ENCODE results near the gene PIEZO2.

Gene PIEZO2

GRCh38 chr18:10754128-10754527, 395.2 kb downstream of the PIEZO2 start:
- ATAC-seq = no peak
- TF ChIP-seq ZFP30 (CRISPR knock-in tag; IDR thresholded peaks at IDR 0.05) (no peak), ESRRG (CRISPR knock-in tag; IDR thresholded peaks at IDR 0.05) (no peak), ZNF8 (CRISPR knock-in tag; IDR thresholded peaks at IDR 0.05) (no peak), BACH2 (CRISPR knock-in tag; IDR thresholded peaks at IDR 0.05; ENCODE audit: borderline replicate concordance) (no peak), ZNF70 (CRISPR knock-in tag; IDR thresholded peaks at IDR 0.05) (no peak)
- TF ChIP-seq, protein P1, sequence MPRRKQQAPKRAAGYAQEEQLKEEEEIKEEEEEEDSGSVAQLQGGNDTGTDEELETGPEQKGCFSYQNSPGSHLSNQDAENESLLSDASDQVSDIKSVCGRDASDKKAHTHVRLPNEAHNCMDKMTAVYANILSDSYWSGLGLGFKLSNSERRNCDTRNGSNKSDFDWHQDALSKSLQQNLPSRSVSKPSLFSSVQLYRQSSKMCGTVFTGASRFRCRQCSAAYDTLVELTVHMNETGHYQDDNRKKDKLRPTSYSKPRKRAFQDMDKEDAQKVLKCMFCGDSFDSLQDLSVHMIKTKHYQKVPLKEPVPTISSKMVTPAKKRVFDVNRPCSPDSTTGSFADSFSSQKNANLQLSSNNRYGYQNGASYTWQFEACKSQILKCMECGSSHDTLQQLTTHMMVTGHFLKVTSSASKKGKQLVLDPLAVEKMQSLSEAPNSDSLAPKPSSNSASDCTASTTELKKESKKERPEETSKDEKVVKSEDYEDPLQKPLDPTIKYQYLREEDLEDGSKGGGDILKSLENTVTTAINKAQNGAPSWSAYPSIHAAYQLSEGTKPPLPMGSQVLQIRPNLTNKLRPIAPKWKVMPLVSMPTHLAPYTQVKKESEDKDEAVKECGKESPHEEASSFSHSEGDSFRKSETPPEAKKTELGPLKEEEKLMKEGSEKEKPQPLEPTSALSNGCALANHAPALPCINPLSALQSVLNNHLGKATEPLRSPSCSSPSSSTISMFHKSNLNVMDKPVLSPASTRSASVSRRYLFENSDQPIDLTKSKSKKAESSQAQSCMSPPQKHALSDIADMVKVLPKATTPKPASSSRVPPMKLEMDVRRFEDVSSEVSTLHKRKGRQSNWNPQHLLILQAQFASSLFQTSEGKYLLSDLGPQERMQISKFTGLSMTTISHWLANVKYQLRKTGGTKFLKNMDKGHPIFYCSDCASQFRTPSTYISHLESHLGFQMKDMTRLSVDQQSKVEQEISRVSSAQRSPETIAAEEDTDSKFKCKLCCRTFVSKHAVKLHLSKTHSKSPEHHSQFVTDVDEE (CRISPR knock-in tag; IDR thresholded peaks at IDR 0.05) = no peak
- TF ChIP-seq, protein P2, sequence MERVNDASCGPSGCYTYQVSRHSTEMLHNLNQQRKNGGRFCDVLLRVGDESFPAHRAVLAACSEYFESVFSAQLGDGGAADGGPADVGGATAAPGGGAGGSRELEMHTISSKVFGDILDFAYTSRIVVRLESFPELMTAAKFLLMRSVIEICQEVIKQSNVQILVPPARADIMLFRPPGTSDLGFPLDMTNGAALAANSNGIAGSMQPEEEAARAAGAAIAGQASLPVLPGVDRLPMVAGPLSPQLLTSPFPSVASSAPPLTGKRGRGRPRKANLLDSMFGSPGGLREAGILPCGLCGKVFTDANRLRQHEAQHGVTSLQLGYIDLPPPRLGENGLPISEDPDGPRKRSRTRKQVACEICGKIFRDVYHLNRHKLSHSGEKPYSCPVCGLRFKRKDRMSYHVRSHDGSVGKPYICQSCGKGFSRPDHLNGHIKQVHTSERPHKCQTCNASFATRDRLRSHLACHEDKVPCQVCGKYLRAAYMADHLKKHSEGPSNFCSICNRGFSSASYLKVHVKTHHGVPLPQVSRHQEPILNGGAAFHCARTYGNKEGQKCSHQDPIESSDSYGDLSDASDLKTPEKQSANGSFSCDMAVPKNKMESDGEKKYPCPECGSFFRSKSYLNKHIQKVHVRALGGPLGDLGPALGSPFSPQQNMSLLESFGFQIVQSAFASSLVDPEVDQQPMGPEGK (CRISPR knock-in tag; IDR thresholded peaks at IDR 0.05; ENCODE audit: borderline replicate concordance) = no peak

DNA sequence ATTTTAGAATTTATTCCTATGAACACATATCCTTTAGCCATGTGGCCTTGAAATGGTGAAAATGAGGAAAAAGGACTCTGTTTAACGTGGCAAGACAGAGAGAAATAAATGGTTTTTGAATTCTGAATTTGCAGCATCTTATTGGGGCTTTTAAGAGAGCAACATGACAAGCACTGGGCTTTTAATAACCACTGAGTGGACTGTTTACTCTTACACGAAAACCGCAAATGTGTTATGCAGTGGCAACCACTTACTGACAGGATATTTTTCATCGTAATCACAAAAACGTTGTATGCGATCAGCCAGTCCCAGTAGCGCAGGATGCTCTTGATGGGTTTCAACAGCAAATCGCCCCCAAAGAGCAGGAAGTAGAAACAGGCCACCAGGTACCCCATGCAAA, 397.0 kb downstream of the PIEZO2 start:
- ATAC-seq = no peak

DNA sequence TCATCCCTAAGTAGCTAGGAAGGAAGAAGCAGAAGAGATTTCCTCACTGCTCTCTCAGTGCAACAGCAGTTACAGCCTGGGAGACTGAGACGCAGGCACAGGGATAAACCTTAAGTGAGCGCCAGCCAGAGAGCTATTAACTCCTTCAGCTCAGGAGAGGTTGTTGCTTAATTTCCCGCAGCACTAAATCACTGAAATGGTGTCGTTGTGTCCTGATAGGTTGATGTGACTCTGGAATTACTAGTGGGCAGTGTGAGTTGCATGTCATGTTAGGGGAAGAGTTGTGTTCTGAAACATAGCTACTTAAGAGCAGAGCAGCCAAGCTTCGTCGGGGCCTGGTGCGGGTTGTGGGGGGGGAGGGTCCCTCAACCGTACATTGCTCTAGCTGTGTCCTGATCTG, 397.7 kb downstream of the PIEZO2 start:
- ATAC-seq = no peak
- TF ChIP-seq POU6F1 (CRISPR knock-in tag; IDR thresholded peaks at IDR 0.05; ENCODE audit: borderline replicate concordance, low read depth) = no peak
- no peak for TF ChIP-seq ZNF565 (CRISPR knock-in tag; conservative IDR thresholded peaks at IDR 0.05; ENCODE audit: low read depth)
- TF ChIP-seq ISL1 (CRISPR knock-in tag; IDR thresholded peaks at IDR 0.05) = no peak
- no peak for TF ChIP-seq TOX (CRISPR knock-in tag; IDR thresholded peaks at IDR 0.05; ENCODE audit: borderline replicate concordance)
- no peak for TF ChIP-seq ZFP3 (CRISPR knock-in tag; IDR thresholded peaks at IDR 0.05)
- TF ChIP-seq ESRRG (CRISPR knock-in tag; IDR thresholded peaks at IDR 0.05) = no peak
- TF ChIP-seq, protein P1 (CRISPR knock-in tag; IDR thresholded peaks at IDR 0.05) = no peak
- no peak for TF ChIP-seq ZC3H10 (CRISPR knock-in tag; IDR thresholded peaks at IDR 0.05)

More for the DNA sequence above, 397.0 kb downstream of the PIEZO2 start:
- TF ChIP-seq CSRNP3 (CRISPR knock-in tag; IDR thresholded peaks at IDR 0.05) (no peak), ZNF8 (CRISPR knock-in tag; IDR thresholded peaks at IDR 0.05) (no peak), RARB (CRISPR knock-in tag; IDR thresholded peaks at IDR 0.05) (no peak), PPARA (CRISPR knock-in tag; IDR thresholded peaks at IDR 0.05; ENCODE audit: borderline replicate concordance) (no peak), ZC3H10 (CRISPR knock-in tag; IDR thresholded peaks at IDR 0.05) (no peak), CREB5 (CRISPR knock-in tag; IDR thresholded peaks at IDR 0.05; ENCODE audit: low read depth) (no peak), BACH2 (CRISPR knock-in tag; IDR thresholded peaks at IDR 0.05; ENCODE audit: borderline replicate concordance) (no peak), ARNTL (CRISPR knock-in tag; IDR thresholded peaks at IDR 0.05; ENCODE audit: borderline replicate concordance, low read depth) (no peak), OSR1 (CRISPR knock-in tag; IDR thresholded peaks at IDR 0.05) (no peak), ESRRG (CRISPR knock-in tag; IDR thresholded peaks at IDR 0.05) (no peak), ZFP3 (CRISPR knock-in tag; IDR thresholded peaks at IDR 0.05) (no peak), POU6F1 (CRISPR knock-in tag; IDR thresholded peaks at IDR 0.05; ENCODE audit: borderline replicate concordance, low read depth) (no peak), SNAI2 (CRISPR knock-in tag; IDR thresholded peaks at IDR 0.05) (no peak), ZNF70 (CRISPR knock-in tag; IDR thresholded peaks at IDR 0.05) (no peak), ZFP30 (CRISPR knock-in tag; IDR thresholded peaks at IDR 0.05) (no peak), GLIS3 (CRISPR knock-in tag; IDR thresholded peaks at IDR 0.05) (no peak), CSDC2 (CRISPR knock-in tag; IDR thresholded peaks at IDR 0.05) (no peak)

All from SK-N-SH treated with all-trans-retinoic acid at 6 μM for 48 hours (cell line).